HG03342 (cell line): ENCODE results near the gene ZNF736.
"Not testable (repeated sequence)": the region's sequence is repeated elsewhere in the genome, so short reads cannot be mapped to it uniquely, and the experiment has no call there.

Experiments used
- ATAC-seq: cut with Tn5 transposase; IDR thresholded peaks from one replicate; pipeline ENCODE4 v1.9.1; 2021; ENCODE audit warnings: mild to moderate bottlenecking, moderate library complexity; ENCODE audit not compliant: unreplicated experiment

The ZNF736 gene

GRCh38 chr7:64313740-64314491 is at the start of gene ZNF736:
Gene ZNF736 (plus strand): TSS chr7:64313961. CDS start chr7:64314151, 190 bp downstream.
- ATAC-seq = peak; percentile 100

GRCh38 chr7:64266341-64266919 is 47.3 kb upstream of the ZNF736 start:
- no peak for ATAC-seq

DNA sequence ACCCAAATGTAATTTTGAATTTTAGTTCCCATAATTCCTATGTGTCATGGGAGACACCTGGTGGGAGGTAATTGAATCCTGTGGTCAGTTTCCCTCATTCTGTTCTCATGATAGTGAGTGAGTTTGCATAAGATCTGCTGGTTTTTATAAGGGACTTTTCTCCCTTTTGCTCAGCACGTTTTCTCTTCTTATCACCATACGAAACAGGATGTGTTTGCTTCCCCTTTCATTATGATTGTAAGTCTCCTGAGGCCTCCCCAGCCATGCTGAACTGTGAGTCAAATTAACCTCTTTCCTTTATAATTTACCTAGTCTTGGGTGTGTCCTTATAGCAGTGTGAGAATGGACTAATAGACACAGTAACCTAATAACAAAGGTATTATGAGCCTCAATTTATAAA is 36.1 kb upstream of the ZNF736 start:
- no peak for ATAC-seq

DNA sequence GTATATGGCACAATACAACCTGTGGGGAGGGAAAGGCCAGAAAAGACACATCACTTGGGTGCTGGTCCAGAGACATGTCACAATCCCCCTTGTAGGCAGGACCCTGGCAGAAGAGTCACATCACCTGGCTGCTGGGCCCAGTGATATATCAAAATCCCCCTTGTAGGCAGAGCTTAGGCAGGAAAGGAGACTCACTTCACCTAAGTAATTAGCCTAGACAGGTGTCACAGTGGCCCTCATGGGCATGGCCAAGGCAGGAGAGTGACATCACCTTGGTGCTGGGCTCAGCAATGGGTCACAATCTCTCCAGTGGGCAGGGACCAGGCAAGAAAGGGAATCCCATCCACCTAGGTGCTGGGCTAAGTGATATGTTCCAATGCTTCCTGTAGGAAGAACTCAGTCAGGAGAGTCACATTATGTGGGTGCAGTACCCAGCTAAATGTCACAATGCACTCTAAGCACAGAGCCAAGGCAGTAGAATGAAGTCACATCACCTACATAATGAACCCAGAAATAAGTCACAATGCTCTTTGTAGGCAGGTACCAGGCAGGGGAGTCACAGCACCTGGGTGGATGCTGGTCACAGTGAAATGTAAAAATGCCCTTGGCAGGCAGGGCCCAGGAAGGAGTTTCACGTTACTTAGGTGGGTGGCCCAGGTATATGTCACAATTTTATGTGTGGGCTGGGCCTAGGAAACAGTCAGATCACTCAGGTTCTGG is 18.9 kb upstream of the ZNF736 start:
- ATAC-seq = no peak

DNA sequence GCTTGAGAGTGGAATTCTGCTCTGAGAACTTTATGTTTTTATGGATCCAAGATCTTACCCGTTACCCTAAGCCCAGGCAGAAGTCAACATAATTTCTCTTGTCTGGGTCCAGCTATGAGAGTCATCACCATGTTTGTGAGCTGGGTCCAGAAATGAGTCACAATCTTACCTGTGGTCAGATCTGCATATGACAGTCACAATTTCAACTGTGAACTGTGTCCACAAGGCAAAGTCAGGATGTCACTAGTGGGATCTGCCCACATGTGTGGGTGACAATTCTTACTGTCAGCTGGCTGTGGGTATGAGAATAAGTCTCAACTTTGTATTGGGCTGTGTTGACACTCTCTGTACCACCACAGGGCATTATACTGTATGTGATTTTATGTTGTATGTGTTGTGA is 16.3 kb upstream of the ZNF736 start:
- not testable (repeated sequence) for ATAC-seq

DNA sequence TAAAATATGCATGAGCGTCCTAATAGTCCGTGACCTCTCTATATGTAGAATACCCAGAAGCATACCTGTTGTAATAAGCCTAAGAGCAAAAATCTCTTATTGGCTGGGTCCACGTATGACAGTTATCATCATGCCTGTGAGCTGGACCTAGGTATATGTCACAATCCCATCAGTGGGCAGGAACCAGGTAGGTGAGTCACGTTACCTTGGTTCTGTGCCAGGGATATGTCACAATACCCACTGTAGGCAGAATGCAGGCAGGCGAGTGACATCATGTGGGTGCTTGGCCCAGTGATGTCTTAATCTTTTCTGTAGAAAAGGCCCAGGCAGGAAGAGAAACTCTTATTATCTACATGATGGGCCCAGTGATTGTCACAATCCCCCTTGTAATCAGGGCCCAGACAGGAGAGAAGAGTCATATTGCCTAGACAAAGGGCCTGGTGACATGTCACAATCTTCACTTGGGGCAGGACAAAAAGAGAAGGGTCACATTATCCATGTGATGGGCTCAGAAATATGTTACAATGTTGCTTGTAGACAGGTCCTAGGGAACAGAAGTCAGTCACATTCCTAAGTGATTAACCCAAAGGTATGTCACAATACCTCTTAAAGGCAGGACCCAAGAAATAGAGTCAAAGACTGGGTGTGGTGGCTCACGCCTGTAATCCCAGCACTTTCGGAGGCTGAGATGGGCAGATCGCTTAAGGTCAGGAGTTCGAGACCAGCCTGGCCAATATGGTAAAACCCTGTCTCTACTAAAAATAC is 12.9 kb upstream of the ZNF736 start:
- ATAC-seq = no peak

- ATAC-seq = peak; percentile 99
These were observed 6.3 kb upstream of the ZNF736 start for GRCh38 chr7:64307254-64308015.

DNA sequence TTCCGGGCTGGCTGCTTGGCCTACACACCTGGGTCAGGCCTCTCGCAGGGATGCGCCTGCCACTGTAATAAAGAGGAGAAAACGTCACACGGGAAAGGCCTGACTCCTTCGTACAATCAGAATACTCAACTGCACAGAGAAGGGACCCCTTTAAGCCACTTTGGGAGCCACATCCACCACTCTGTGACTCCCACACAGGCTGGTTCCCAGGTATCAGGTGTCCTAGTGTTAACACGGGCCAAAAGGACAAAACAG is 5.8 kb upstream of the ZNF736 start:
- ATAC-seq = no peak

GRCh38 chr7:64310426-64310825 is 3.3 kb upstream of the ZNF736 start:
- no peak for ATAC-seq

DNA sequence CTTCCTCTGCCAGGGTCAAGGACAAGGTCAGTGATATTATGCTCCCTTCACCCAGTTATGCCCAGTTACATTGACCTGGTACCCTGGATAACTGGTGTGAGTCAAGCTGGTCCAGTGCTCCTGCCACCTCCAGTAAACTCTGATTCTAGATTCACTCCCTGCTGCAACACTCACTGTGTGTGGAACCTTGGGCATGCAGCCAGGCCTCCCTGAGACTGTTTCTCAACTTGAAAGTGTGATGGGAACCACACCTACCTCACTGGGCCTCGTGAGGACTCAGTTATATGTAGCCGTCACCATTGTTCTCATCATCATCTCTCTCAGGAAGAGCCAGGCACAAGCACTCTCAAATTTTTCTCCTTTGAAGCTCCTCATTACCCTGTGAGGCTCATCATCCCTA is 935 bp upstream of the ZNF736 start:
- ATAC-seq = no peak

DNA sequence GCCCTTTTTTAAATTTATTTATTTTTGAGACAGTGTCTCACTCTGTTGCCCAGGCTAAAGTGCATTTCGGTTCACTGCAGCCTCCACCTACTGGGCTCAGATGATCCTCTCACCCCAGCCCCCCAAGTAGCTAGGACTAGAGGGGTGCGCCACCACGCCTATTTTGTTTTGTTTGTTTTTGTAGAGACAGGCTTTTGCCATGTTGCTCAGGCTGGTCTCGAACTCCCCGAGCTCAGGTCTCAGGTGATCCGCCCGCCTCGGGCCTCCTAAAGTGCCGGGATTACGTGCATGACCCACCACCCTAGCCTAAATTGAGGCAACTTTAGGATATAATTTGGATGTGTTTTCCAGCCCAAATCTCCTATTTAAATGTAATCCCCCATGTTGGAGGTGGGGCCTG is 805 bp downstream of the ZNF736 start:
- ATAC-seq = no peak

DNA sequence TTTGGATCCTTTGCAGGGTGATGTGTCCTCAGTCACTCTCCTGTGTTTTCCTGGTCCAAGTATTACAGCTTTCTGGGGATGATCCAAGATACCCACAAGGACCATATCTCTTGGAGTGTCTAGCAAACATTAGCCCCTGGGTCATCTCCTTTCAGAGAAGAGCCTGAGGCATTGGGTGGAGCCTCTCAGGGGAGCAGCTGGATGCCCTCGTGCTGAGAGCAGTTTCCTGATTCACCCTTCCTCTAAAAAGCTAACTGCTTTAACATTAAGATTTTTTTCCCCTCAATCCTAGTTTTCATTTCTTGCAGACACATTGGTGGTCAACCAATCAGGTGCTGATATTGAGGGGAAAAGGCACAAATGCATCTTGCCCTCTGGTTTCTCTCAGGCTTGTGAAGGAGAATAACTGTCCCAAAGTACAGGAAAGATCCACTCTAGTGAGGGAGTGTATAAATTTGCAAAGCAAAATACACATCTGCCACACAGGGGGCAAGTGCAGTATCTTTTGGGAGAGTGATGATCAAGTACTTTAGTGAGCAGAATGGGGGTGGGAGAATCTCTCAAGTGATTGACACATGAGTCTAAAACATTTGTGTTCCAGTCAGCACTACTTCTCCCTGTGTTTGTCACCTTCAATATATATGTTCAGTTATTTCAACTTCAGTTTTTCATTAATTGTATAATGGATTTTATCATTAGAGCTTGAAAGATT is 2.4 kb downstream of the ZNF736 start:
- ATAC-seq = not testable (repeated sequence)

GRCh38 chr7:64320547-64321513 is 7.1 kb downstream of the ZNF736 start:
- no peak for ATAC-seq

DNA sequence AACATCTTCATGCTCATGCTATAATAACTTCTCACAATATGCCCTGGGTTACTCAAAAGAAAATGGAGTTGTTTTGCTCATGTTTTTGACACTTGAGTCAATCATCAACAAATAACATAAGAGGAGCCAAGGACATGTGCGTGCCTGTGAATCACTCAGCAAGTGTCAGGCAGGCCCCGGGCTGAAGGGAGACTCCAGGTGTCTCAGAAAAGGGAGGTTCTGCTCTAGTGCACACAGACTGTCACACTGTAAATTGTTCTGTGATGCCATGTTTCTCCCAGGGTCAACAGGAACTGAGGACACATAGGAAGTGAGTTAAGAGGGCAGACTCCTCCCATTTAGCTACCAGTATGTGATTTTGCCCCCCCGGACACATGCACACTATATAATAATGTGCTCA is 10.4 kb downstream of the ZNF736 start:
- not testable (repeated sequence) for ATAC-seq

GRCh38 chr7:64348713-64349210 is 35.0 kb downstream of the ZNF736 start:
- ATAC-seq = not testable (repeated sequence)

- ATAC-seq = no peak
These were observed 45.8 kb downstream of the ZNF736 start for GRCh38 chr7:64359543-64359942.

DNA sequence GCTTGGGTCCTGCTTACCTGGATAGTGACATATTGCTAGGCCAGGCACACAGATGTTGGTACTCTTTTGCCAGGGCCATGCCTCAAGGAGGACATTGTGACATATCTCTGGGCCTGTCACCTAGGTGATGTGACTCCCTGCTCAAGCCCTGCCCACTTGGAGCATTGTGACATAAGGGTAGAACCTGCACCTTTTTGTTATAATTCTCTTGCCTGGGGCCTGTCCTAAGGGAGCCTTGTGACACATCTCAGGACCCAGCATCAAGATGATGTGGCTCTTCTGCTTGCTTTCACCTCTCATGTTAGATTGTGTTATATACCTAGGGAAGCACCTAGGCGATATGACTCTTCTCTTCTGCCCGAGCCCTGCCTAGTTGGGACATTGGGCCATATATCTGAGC is 57.4 kb downstream of the ZNF736 start:
- ATAC-seq = no peak

GRCh38 chr7:64373017-64373416 is 59.3 kb downstream of the ZNF736 start:
- no peak for ATAC-seq

GRCh38 chr7:64400401-64400800 is 86.6 kb downstream of the ZNF736 start:
- no peak for ATAC-seq
